ENCODE results near the gene SYCP3.
"Not testable (repeated sequence)": the region's sequence is repeated elsewhere in the genome, so short reads cannot be mapped to it uniquely, and the experiment has no call there.

Gene SYCP3

GRCh38 chr12:101710288-101710687 is 29.0 kb downstream of the SYCP3 start:
- DNase-seq: no peak

- DNase-seq: peak; percentile 76
Observed at GRCh38 chr12:101707131-101707782, 32.0 kb downstream of the SYCP3 start.

DNA sequence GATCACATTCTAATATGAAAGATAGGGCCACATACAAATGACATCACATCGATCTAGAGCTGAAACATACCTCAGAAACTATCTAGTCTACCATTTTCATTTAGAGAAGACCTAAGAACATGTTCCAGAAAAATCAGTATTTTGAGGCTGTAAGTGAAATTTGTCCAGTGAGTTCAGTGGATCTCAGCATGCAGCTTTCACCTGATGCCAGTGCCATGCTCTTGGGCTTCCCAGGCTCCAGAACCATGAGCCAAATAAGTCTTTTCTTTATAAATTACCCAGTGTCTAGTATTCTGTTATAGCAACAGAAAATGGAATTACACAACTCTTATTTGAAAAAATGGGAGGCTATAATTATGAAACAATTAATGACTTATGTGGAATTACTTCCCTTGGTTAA is 32.9 kb downstream of the SYCP3 start:
- no peak for DNase-seq

- no peak for DNase-seq
Observed at GRCh38 chr12:101703487-101703886, 35.8 kb downstream of the SYCP3 start.

DNA sequence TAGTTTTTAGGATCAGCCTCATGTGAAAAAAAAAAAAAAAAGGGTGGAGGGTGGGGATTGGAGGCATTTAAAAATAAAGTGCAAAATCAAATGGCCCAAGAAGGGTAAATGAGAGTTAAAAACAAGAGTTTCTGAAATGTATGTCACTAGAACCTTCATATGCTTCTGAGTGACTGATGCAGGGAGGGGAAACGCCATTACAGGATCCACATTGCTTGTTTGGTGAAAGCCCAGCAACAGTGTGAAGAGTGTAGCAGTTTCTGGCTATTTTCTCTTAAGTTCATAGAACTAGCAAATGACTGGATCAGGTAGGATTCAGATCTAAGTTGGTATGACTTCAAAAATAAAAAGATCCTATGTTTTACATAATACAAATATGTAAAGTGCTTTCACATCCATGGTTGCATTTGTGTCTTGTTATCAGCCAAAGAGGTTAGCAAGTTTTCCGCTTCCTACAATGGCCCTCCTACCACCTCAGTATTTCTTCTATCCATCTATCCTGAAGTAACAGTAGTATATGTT is 38.9 kb downstream of the SYCP3 start:
- DNase-seq: no peak

DNA sequence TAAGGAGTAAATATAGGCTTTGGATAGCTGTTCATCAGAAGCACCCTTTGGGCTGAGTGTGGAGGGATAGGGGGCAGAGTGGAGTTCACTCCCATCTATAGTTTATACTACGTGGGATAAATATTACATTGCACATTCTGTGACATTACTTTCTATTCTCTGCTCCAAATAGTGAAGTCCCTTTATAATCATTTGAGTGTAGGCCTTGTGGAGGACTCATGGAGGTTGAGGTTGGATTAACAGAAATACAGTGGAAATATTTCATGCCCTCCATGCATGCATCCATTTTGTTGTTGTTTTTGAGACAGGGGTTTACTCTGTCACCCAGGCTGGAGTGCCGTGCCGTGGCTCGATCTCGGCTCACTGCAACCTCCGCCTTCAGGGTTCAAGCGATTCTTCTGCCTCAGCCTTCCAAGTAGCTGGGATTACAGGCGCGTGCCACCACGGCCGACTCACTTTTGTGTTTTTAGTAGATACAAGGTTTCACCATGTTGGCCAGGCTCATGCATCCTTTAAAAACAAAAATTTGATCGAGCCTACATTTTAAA is 40.4 kb downstream of the SYCP3 start:
- peak; percentile 54 for DNase-seq

GRCh38 chr12:101697930-101698799 is 41.1 kb downstream of the SYCP3 start:
- DNase-seq: peak; percentile 85

DNA sequence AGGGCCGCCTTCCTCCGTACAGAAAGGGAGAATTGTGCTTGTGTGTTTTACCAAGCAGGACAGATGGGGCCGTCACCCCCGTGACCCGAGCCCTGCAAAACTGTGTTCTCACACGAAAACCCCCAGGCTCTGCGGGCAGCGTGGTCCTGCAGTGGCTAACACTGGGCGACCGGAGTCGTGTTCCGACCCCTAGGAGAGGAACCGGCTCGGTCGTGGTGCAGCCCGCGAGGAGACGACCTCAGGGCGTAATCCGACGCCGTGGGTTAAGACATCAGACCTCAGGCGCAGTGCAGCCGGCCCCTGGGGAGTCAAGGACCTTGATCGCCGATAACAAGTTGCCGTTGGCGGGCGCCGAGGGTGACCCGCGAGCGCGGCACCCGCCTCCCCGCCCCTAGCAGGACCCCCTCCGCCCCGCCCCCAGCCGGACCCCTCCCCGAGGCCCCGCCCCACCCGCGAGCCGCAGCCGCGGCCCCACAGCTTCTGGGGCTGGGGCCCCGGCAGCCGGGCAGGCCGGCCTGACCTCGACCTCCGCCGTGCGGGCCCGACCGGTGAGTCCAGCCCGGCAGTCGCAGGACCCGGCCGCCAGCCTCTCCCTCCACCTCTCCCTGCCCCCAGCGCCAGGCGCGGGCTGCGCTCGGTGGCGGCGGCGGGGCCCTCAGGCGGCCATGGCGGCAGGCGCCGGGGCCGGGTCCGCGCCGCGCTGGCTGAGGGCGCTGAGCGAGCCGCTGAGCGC is 41.9 kb downstream of the SYCP3 start, which contains the start of gene CHPT1:
Gene CHPT1 (plus strand): TSS at position 444 of the 733 bp plus-strand sequence. CDS start 222 bp downstream, at position 666.
- DNase-seq: peak; percentile 95

GRCh38 chr12:101696251-101697196 is 42.7 kb downstream of the SYCP3 start:
- peak; percentile 97 for DNase-seq

DNA sequence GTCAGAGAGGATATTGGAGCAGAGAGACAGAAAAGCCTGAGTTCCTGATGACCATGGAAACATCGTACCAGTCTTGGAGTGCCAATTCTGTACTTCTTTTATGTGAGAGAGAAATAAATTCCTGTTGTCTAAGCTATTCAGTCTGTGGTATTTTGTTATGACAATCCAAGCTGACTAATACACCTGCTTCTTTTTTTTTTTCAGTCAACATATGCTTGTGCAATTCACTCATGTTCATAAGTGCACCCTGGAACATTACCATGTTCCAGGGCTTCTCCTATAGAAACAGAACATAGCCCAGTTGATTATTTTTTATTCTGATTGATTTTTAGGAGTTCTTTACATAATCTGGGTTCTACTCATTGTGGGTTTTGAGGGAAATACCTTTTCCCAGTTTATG is 43.6 kb downstream of the SYCP3 start:
- no peak for DNase-seq

- peak; percentile 57 for DNase-seq
Observed at GRCh38 chr12:101694986-101695385, 44.3 kb downstream of the SYCP3 start.

DNA sequence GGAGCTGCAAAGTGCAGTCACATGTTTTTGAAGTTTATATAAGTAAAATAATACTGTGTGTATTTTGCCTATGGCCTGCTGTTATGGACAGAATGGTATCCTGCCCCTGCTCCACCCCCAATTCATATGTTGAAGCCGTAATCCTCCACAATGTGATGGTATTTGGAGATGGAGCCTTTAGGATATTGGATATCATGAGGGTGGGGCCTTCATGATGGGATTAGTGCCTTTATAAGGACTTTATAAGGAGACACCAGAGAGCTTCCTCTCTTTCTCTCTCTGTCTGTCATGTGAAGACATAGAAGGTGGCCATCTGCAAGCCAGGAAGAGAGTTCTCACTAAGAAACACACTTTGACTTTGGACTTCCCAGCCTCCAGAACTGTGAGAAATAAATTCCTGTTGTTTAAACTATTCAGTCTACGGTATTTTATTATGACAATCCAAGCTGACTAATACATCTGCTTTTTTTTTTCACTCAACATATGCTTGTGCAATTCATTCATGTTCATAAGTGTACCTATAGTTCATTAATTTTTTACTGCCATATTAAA is 44.9 kb downstream of the SYCP3 start:
- DNase-seq: no peak

- DNase-seq: no peak
Observed at GRCh38 chr12:101691503-101692096, 47.7 kb downstream of the SYCP3 start.

DNA sequence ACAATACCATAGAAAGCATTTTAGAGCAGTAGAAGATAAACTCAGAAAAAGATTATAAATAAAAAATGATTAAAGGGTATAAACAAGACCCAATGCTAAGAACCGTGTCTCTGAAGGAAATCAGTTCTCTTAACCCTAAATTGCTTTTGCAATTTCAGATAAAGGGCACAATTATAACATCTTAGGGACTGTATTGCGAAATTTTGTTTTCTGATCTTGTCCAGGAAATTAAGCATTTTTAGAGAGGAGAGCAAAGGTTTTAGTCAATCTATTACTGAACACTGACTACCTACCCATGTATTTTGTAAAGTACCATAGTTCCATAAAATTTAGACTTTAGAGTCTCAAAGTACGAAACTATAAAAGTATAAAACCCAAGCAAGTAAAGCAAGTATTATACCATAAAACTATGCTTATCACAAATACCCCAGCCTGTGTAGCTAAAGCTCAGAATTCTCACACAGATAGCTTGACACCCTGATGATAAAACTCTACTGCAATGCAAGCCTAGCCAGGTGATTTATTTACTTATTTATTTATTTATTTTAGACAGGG is 48.6 kb downstream of the SYCP3 start:
- DNase-seq: no peak

DNA sequence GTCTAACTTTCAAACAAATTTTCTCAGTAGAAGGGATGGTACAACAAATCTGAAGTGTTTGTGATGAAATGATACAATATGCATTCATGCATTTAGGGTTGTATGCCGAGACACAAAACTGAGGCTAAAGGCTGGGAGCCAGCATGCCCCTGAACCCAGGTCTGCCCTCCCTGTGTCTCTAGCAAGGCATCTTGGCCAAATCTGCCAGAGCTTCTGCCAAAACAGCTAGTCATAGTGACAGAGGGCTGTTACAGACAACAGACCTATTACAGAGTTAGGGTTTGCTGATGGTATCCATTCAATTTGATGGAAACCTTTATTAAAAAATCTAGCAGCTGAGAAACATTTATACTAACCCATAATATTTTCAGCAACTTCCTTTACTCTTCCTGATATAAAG is 53.1 kb downstream of the SYCP3 start:
- DNase-seq: no peak

GRCh38 chr12:101685092-101685491 is 54.2 kb downstream of the SYCP3 start:
- DNase-seq: no peak

GRCh38 chr12:101681627-101682026 is 57.6 kb downstream of the SYCP3 start:
- not testable (repeated sequence) for DNase-seq

GRCh38 chr12:101680647-101681046 is 58.6 kb downstream of the SYCP3 start:
- DNase-seq: no peak

DNA sequence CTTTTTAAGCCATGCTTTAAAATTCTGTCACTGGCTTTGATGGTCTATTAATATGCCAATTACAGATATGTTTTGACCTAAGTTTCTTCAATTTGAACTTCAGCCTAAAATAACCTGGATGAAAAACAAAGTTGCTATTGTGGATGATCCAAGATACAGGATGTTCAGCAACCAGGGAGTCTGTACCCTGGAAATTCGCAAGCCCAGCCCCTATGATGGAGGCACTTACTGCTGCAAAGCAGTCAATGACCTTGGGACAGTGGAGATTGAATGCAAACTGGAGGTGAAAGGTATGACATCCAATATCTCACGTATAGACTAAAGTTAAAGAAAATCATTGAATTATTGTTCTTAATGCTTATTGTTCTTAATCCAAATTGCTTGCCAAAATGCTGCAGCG is 59.0 kb downstream of the SYCP3 start:
- DNase-seq: no peak

Data from hematopoietic multipotent progenitor cell treated with erythropoietin and hydrocortisone succinate and interleukin-3 and kit ligand, for 6 days (in vitro differentiated cells).